Right ventricle myocardium inferior (tissue), 1 donor: ENCODE data around the gene ARHGAP10. TPM values are rescaled to one million over a fixed set of nuclear protein-coding genes. Genes with fewer than 3 reads are reported as not detected.
A peak's percentile ranks its signal among the peaks of the same experiment; 100 is the strongest.
"Not testable (repeated sequence)": the region's sequence is repeated elsewhere in the genome, so short reads cannot be mapped to it uniquely, and the experiment has no call there.

Experiments used
- ATAC-seq: fragments of 200-7000 bp; cut with Tn5 transposase; one replicate; pipeline ENCODE4 v1.9.1; 2020; ENCODE audit warnings: mild to moderate bottlenecking, moderate library complexity
- DNase-seq: peaks from one replicate; pipeline ENCODE4 v3.0.0; 2021; ENCODE audit errors: missing footprints
- intact Hi-C: fragments of 100-400 bp; cut with DNase I; formaldehyde crosslinking; loops from one replicate; pipeline ENCODE4 v1.11.0; 2022
- total RNA-seq: library from RNA; stranded (reverse); fragmentation: NEBNext Ultra II Directional; extraction: Animal tissue kit (Norgen Biotek cat#: 25700); gene quantifications from one replicate; pipeline ENCODE4 v1.2.1, GENCODE V29; 2021
- donor health status: DM: no; HTN: yes; CAD: no; lungs with severe emphysema.

The ARHGAP10 gene
- total RNA-seq, 1 donor from 2014 or later = 71.8 TPM

DNA sequence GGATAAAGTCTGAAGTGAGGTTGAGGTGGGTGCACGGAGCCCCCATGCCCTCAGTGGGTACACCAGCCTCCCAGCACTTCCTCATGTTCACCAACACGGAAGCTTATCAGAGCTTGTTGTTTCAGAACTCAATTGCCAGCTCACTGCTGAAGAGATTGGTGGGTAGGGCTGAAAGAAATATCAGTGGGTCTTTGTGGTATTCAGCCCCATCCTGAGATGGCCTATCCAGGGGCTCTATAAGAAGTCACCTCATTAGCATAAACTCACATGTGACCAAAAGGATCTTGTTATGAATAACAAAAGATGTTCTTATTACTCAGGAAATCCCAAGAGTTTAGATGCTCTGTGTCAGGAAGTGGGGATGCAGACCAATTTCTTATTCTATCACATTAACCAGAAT is 177.3 kb downstream of the ARHGAP10 start:
- ATAC-seq = no peak
- DNase-seq = no peak
- intact Hi-C loops = no loop called here

- no peak for ATAC-seq
These were observed 178.4 kb downstream of the ARHGAP10 start for GRCh38 chr4:147910315-147910714.

GRCh38 chr4:147912106-147912505 is 180.2 kb downstream of the ARHGAP10 start:
- intact Hi-C loops, ATAC-seq, DNase-seq: not testable (repeated sequence)

More at GRCh38 chr4:147910315-147910714, 178.4 kb downstream of the ARHGAP10 start:
- DNase-seq = no peak
- intact Hi-C loops = no loop called here

GRCh38 chr4:147913137-147913536 is 181.2 kb downstream of the ARHGAP10 start:
- DNase-seq = no peak
- no peak for ATAC-seq
- intact Hi-C loops = no loop called here

DNA sequence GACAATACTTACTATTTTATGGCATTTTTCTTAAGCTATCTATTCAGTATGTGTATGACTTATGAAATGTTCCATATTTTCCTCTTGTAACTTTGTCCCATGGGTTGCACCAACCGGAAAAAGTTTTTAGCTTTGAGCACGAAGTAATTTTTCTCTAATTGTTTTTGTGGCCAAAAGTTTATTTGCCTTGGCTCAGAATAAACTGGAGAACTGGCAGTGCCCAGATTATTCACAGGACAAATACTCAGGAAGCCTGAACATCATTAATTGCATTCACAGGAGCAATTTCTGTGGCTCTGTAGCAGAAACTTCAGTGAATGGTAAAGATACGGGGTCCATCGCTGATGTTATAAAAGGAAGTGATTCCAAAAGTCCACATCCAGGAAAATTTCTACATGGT is 184.5 kb downstream of the ARHGAP10 start:
- ATAC-seq (no peak), DNase-seq (no peak)
- intact Hi-C loops = no loop called here

DNA sequence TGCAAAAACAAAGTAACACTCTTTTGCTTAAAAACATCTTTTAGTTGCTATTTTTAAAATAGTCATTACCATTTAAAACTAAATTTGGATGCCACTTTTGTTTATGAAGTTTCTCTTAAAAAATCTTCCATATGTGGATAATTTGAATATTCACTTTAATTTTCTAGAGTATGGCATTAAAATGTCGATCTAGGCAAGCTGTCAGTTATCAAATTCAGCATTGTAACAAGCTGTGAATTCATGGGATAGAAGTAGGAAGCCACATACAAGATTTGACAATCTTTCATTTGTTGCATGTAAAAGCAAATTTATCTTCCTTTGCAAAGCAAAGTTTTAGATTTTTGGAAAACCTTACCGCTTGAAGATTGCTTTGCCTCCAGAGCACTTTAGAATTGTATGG is 191.5 kb downstream of the ARHGAP10 start:
- no peak for ATAC-seq
- no peak for DNase-seq

GRCh38 chr4:147923854-147924253 is 192.0 kb downstream of the ARHGAP10 start:
- intact Hi-C loops = loop anchor here (10.0 kb wide), 1 partner anchor 521 kb away; the partner anchor contains the start of gene NR3C2
- DNase-seq (no peak), ATAC-seq (no peak)

More for the DNA sequence above, 191.5 kb downstream of the ARHGAP10 start:
- intact Hi-C loops = loop anchor here (10.0 kb wide), 1 partner anchor 521 kb away; the partner anchor contains the start of gene NR3C2

DNA sequence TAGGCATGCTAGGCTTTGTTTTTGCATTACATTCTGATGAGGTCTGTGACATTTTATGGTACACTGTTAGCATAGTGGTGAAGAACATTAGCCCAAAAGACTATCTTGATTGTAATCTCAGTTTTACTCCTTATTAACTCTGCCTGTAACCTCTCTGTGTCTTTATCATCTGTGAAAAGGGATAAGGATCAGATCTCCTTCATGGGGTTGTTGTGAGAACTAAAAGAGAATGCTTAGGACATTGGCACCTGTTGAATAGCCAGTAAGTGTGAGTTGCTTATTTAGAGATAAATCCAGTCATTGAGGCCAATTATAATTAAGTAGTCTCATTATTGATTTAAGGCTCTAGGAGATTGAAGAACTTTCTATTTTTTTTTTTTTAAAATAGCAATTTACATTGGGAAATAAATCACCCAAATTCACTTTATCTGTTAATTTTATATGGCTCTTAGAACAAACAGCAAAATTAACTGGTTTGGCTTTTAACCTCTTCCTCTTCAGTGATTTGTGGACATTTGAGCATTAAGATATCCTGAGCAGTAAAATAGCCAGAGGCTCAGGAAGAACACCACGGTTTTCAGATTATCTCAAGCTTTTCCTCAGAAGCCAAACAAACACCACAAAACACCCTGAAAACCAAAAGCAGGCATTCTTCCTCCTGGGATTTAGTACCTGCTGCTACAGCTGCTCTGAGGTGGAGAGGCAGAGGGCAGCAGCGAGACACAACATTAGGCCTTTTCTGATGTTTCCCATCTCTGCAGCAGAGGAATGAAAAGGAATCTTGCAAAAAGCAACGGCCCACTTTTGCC is 192.9 kb downstream of the ARHGAP10 start:
- ATAC-seq = no peak
- intact Hi-C loops = loop anchor here (5.0 to 10.0 kb wide), 2 partner anchors 142 to 520 kb away; partner anchors contain the start of gene NR3C2

DNA sequence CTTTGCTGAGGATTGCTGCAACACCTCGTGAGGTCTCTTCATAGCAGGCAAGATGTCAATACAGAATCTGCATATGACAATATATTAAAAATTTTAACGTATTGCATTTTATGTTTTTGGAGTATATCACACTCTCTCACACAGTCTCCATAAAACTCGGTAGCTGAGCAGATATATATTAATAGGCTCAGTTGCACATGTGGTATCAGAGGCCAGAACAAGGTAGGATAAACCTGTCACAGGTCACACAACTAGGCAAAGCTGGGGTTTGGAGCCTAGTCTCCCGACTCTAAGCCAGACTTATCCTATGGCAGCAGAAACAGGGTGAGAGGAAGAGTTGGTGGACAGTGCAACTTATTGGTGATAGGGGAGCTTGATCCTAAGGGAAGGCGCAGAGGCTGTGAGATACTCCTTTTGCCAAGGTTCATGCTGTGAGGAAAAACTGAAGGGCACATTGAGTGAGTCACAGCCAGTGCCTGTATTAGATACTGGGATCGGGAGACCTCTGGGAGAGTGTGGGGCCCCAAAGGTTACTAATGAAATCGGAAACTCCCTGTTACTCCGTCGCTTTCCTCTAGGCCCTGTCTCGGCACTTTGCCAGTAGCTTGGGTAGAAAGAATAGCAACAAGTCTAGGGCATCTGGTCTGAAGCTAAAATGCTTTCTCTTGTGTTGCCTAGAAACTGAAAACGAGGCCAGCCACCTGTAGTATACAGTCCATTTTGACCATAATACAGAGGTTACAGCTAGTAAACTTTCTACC is 195.7 kb downstream of the ARHGAP10 start:
- peak; percentile 75 for ATAC-seq
- intact Hi-C loops = loop anchor here (5.0 to 10.0 kb wide), 2 partner anchors 140 to 517 kb away; partner anchors contain the start of gene NR3C2
- peak; percentile 70 for DNase-seq

More for the DNA sequence above, 192.9 kb downstream of the ARHGAP10 start:
- DNase-seq = no peak

GRCh38 chr4:147928400-147928799 is 196.5 kb downstream of the ARHGAP10 start:
- intact Hi-C loops = loop anchor here (5.0 to 10.0 kb wide), 2 partner anchors 139 to 516 kb away; partner anchors contain the start of gene NR3C2
- DNase-seq (no peak), ATAC-seq (no peak)

- ATAC-seq (no peak), DNase-seq (no peak)
- intact Hi-C loops = loop anchor here (5.0 to 10.0 kb wide), 2 partner anchors 138 to 515 kb away; partner anchors contain the start of gene NR3C2
These were observed 197.9 kb downstream of the ARHGAP10 start for GRCh38 chr4:147929746-147930145.

GRCh38 chr4:147933316-147933715 is 201.4 kb downstream of the ARHGAP10 start:
- ATAC-seq = peak; percentile 41
- DNase-seq = no peak
- intact Hi-C loops = no loop called here

DNA sequence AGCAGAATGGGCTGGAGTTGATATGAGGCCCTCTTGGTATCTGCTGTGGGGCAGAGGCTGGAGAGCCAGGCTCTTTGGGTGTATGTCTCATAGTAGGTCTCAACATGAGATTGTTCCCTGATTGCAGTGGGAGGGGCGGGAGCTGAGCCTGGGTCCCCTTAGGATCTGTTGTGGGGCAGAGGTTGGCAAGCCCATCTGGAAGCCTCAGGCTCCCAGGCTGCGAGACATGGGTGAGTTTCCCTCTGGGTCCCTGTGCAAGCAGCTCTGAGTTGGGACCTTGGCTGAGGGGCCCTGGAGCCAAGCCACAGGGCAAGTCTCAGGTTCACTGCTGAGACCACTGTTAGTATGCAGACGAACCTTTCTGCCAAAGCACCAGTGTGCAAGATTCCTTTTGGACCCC is 201.9 kb downstream of the ARHGAP10 start:
- intact Hi-C loops = no loop called here

DNA sequence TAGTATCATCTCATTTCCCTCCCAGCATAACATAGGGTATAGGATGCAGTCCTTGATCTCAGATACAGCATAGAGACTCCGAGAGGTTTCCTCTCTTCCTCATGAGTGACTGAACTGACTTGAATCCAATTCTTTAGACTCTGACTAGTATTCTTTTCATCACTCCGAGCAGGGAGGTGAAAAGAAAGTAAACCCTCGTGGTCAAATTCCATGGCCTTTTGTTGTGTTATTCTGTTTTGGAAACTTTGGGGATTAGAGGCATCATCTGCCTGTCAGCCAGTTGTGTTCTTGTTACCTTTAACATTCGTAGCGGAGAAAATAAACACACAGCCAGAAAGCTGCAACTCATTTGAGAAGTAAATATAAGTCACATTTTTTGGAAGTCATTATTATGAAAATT is 206.6 kb downstream of the ARHGAP10 start:
- DNase-seq = no peak
- intact Hi-C loops = no loop called here
- no peak for ATAC-seq

More for the DNA sequence above, 201.9 kb downstream of the ARHGAP10 start:
- ATAC-seq (peak; percentile 21), DNase-seq (no peak)

- intact Hi-C loops = no loop called here
- no peak for DNase-seq
- ATAC-seq = peak; percentile 93
These were observed 208.3 kb downstream of the ARHGAP10 start for GRCh38 chr4:147940171-147940570.

DNA sequence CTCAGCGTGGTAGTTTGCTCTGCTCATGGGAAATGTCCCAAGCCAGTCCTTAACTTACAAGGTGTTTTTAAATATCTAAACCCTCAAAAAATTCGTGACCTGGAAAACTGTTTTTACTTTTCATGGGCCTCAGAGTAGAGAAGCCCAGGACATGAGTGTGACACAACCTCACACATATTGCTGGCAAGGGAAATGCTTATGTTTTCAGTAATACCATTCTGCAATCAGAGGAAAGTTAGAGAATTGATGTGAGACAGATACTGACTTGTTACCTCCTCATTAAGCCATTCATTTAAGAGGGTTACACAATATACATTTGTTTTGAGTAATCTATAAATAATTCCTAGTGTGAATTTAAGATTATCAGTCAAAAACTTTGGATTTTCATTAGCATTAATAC is 209.5 kb downstream of the ARHGAP10 start:
- no peak for ATAC-seq
- intact Hi-C loops = no loop called here
- DNase-seq = no peak

DNA sequence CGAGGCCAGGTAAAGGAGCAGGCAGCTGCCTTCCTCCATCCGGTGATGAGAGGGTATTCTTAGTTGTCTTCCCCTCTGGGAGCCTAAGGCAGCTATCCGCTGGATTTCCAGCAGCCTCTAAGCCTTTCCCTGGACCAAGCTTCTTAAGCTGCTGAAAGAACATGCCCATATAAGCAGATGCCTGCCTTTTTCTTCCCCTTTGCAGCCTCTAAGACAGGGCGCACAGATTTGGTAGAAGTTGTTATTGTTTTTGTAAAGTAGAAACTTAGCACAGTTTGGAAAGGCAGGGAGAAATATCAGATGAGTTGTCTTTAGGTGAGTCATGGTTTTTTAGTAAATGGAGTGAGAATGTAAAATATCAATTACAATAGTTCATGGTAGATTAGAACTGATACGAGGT is 210.8 kb downstream of the ARHGAP10 start:
- DNase-seq = no peak
- no peak for ATAC-seq
- intact Hi-C loops = no loop called here

DNA sequence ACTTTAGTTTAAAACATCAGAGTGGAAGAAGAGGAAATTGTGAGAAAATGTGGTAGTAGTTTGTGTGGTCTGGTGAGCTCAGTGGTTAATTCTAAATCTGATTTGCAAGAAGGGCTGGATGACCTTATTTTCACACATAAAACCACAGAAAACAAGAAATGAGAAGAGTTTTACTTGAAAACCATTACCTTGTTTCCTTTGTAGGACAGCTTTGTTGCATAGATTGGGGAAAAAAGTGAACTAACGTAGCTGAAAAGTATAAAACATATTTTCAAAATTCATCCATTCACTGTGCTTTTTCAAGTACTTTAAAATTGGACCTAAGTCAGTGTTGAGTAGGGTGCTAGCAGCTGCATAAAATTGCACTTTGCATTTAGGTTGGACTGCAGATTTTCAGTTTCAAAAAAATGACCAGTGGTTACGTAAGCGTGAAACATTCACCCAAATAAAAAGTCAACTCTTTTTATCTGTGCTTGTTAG is 211.3 kb downstream of the ARHGAP10 start:
- peak; percentile 36 for ATAC-seq
- intact Hi-C loops = no loop called here
- no peak for DNase-seq

- no peak for ATAC-seq
These were observed 212.4 kb downstream of the ARHGAP10 start for GRCh38 chr4:147944249-147944648.

More at GRCh38 chr4:147944249-147944648, 212.4 kb downstream of the ARHGAP10 start:
- intact Hi-C loops = no loop called here
- no peak for DNase-seq
